Measurements from ENCODE around the gene BNIP5. TPM values are rescaled to one million over a fixed set of nuclear protein-coding genes. Genes with fewer than 3 reads are reported as not detected.

Gene BNIP5
- total RNA-seq, 6 experiments from 2014 or later = not detected

DNA sequence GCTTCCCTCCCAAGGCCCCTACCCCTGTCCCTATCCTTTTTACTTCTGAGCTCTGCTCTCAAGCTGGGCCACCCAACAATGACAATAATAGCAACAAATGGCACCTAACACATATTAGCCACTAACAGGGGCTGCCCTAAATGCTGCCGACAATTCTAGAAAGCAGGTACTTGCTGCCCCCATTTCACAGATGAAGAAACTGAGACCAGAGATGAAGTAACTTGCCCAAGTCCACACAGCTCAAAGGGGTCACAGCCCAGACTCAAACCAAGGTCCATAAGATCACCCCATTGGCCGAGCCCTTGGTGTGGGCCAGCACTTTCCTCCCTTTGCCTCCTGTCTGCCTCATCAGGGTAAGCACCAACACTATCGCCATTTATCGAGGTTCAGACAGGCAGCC lies 12.0 kb downstream of the BNIP5 start:
- intact Hi-C loops (cut with DNase I) = no loop called here
- Histone ChIP-seq H3K36me3 (no peaks in the 10 kb centered on the region), H3K9me3 (no peaks in the 10 kb centered on the region), H3K4me1 (no peaks in the 10 kb centered on the region), H3K27ac (no peak overlapping the region), H3K27me3 (no peaks in the 10 kb centered on the region), H3K4me3 (no peak overlapping the region)
- no peak for DNase-seq
- TF ChIP-seq, protein P1, sequence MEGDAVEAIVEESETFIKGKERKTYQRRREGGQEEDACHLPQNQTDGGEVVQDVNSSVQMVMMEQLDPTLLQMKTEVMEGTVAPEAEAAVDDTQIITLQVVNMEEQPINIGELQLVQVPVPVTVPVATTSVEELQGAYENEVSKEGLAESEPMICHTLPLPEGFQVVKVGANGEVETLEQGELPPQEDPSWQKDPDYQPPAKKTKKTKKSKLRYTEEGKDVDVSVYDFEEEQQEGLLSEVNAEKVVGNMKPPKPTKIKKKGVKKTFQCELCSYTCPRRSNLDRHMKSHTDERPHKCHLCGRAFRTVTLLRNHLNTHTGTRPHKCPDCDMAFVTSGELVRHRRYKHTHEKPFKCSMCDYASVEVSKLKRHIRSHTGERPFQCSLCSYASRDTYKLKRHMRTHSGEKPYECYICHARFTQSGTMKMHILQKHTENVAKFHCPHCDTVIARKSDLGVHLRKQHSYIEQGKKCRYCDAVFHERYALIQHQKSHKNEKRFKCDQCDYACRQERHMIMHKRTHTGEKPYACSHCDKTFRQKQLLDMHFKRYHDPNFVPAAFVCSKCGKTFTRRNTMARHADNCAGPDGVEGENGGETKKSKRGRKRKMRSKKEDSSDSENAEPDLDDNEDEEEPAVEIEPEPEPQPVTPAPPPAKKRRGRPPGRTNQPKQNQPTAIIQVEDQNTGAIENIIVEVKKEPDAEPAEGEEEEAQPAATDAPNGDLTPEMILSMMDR (IDR thresholded peaks at IDR 0.05) = no peak
- no peak for TF ChIP-seq POLR2A (IDR thresholded peaks at IDR 0.05)
- 100% methylated on average over 1 of the region's 4 CpGs for WGBS (ENCODE audit: insufficient coverage, low coverage, low lambda C conversion rate, missing lambda C conversion rate)
- no peak for ATAC-seq

DNA sequence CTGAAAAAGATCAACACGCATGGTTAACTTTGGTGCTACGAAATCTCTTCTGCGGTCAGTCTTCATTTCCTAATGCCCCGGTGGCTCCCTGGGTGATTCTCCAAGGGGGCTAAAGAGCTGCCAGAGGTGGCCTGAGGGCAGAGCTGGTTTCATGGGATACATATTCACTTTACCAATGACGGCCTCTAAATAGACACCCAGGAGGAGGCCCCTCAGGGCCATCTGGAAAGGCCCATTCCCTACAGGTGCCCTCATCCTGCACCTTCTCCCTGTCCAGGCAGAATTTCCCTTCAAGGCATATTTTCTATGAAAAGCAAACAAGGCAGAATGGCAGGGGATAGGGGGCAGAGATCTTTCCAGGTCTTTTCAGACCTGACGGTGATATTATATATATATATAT lies 12.5 kb downstream of the BNIP5 start:
- no peaks in the 10 kb centered on the region for H3K4me1 ChIP-seq
- intact Hi-C loops (cut with DNase I) = no loop called here
- DNase-seq (no peak), ATAC-seq (no peak)
- TF ChIP-seq POLR2A (IDR thresholded peaks at IDR 0.05) = no peak
- TF ChIP-seq, protein P1 (IDR thresholded peaks at IDR 0.05) = no peak
- no peaks in the 10 kb centered on the region for H3K27me3 ChIP-seq
- no peaks in the 10 kb centered on the region for H3K9me3 ChIP-seq
- no peak overlapping the region for H3K27ac ChIP-seq
- H3K4me3 ChIP-seq = no peak overlapping the region
- 24% methylated on average over 2 of the region's 6 CpGs for WGBS (ENCODE audit: insufficient coverage, low coverage, low lambda C conversion rate, missing lambda C conversion rate)
- H3K36me3 ChIP-seq = no peaks in the 10 kb centered on the region

GRCh38 chr6:36323062-36323461 lies 13.6 kb downstream of the BNIP5 start:
- DNase-seq = no peak
- no peaks in the 10 kb centered on the region for H3K9me3 ChIP-seq
- no peak overlapping the region for H3K27ac ChIP-seq
- no peaks in the 10 kb centered on the region for H3K27me3 ChIP-seq
- H3K4me3 ChIP-seq = no peak overlapping the region
- no peaks in the 10 kb centered on the region for H3K36me3 ChIP-seq
- intact Hi-C loops (cut with DNase I) = no loop called here
- no peak for ATAC-seq
- no peak for TF ChIP-seq POLR2A (IDR thresholded peaks at IDR 0.05)
- TF ChIP-seq, protein P1 (IDR thresholded peaks at IDR 0.05) = no peak
- WGBS (ENCODE audit: insufficient coverage, low coverage, low lambda C conversion rate, missing lambda C conversion rate) = 70% methylated on average over 2 of the region's 8 CpGs
- H3K4me1 ChIP-seq = no peaks in the 10 kb centered on the region

DNA sequence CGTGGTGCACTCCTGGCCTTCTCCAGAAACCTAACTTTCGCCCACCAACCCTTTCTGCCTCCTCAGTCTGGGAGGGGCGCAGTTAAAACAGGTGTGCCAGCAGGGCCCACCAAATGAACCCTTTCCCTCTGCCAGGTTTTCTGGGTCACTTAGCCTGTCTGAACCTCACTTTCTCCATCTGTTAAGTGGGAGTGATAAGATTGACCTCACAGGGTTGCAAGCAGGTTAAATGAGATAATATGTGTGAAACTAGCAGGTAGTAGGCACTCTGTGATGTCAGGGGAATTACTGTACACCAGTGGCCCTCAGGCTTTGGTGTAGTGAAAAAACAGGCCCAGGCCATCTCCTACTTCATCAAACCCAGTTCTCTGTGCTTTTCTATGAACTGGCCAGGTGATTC lies 14.1 kb downstream of the BNIP5 start:
- Histone ChIP-seq H3K4me1 (no peaks in the 10 kb centered on the region), H3K27ac (no peak overlapping the region), H3K27me3 (no peaks in the 10 kb centered on the region), H3K9me3 (no peaks in the 10 kb centered on the region), H3K4me3 (no peak overlapping the region), H3K36me3 (no peaks in the 10 kb centered on the region)
- DNase-seq = no peak
- 100% methylated on average over 1 of the region's 3 CpGs for WGBS (ENCODE audit: insufficient coverage, low coverage, low lambda C conversion rate, missing lambda C conversion rate)
- no peak for ATAC-seq
- TF ChIP-seq, protein P1 (IDR thresholded peaks at IDR 0.05) = no peak
- TF ChIP-seq POLR2A (IDR thresholded peaks at IDR 0.05) = no peak
- intact Hi-C loops (cut with DNase I) = no loop called here

DNA sequence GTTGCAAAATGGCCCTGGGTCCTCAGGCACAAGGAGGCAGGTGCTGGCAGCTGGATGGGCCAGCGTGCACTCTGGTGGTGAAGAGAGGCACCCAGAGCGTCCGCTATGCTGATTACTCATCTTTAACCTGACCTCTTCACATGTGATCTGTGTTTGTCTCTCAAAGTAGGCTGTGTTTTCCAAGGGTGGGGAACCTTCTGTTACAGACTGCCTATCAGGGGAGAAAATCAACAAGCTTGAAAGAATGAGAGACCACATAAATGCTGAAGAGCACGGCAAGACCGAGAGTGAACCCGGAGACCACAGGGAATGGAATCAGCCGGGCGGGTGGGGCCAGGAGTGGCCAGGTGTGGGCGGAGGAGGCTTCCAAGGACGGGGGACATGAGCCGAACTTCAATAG lies 16.2 kb downstream of the BNIP5 start:
- DNase-seq (no peak), ATAC-seq (no peak)
- H3K4me1 ChIP-seq = no peaks in the 10 kb centered on the region
- intact Hi-C loops (cut with DNase I) = no loop called here
- no peaks in the 10 kb centered on the region for H3K27me3 ChIP-seq
- H3K4me3 ChIP-seq = no peak overlapping the region
- WGBS (ENCODE audit: insufficient coverage, low coverage, low lambda C conversion rate, missing lambda C conversion rate) = 81% methylated on average over 9 of the region's 11 CpGs
- TF ChIP-seq POLR2A (IDR thresholded peaks at IDR 0.05) = no peak
- TF ChIP-seq, protein P1 (IDR thresholded peaks at IDR 0.05) = no peak
- H3K36me3 ChIP-seq = no peaks in the 10 kb centered on the region
- no peaks in the 10 kb centered on the region for H3K9me3 ChIP-seq
- no peak overlapping the region for H3K27ac ChIP-seq

All from right lobe of liver (tissue), 6 donors.